ENCODE data around the gene RIMOC1.

Gene RIMOC1

GRCh38 chr5:41924872-41925554 is 20.9 kb downstream of the RIMOC1 start, which contains the start of gene FBXO4:
Gene FBXO4, plus strand, starts transcription at chr5:41925281. Its CDS starts 29 bp downstream, at chr5:41925310.
- Histone ChIP-seq H3K4me2 (ENCODE audit: low read depth, low read length, poor library complexity, severe bottlenecking) (peak within 1 kb of the TSS; percentile 80), H3K9me2 (replicated peaks; ENCODE audit: low read depth, low read length) (no peaks in the 10 kb centered on the region), H3K9ac (ENCODE audit: low read depth, low read length, poor library complexity, severe bottlenecking) (peak within 1 kb of the TSS; percentile 97), H2AFZ (ENCODE audit: low read length) (peak within 1 kb of the TSS; percentile 99), H3K27me3 (ENCODE audit: insufficient read depth, low read length, poor library complexity, severe bottlenecking) (no peaks in the 10 kb centered on the region), H4K20me1 (ENCODE audit: insufficient read depth, low read length, poor library complexity, severe bottlenecking) (no peaks in the 10 kb centered on the region), H3K36me3 (ENCODE audit: insufficient read depth, low read length) (peaks cover 3% of the 10 kb centered on the region; the same call in 1 of the 2 replicates), H3K4me3 (ENCODE audit: low read length, poor library complexity, severe bottlenecking) (peak within 1 kb of the TSS; percentile 87), H3K4me1 (ENCODE audit: insufficient read depth, low read length, poor library complexity, severe bottlenecking) (peaks cover 16% of the 10 kb centered on the region), H3F3A (ENCODE audit: low read depth) (no peaks in the 10 kb centered on the region), H3K79me2 (ENCODE audit: insufficient read depth, low read length) (peaks cover 14% of the 10 kb centered on the region), H3K9me3 (ENCODE audit: insufficient read depth, low read depth, low read length) (no peaks in the 10 kb centered on the region)
- no peak for TF ChIP-seq EZH2phosphoT487 (IDR thresholded peaks at IDR 0.05; ENCODE audit: borderline replicate concordance)
- TF ChIP-seq, protein P1, sequence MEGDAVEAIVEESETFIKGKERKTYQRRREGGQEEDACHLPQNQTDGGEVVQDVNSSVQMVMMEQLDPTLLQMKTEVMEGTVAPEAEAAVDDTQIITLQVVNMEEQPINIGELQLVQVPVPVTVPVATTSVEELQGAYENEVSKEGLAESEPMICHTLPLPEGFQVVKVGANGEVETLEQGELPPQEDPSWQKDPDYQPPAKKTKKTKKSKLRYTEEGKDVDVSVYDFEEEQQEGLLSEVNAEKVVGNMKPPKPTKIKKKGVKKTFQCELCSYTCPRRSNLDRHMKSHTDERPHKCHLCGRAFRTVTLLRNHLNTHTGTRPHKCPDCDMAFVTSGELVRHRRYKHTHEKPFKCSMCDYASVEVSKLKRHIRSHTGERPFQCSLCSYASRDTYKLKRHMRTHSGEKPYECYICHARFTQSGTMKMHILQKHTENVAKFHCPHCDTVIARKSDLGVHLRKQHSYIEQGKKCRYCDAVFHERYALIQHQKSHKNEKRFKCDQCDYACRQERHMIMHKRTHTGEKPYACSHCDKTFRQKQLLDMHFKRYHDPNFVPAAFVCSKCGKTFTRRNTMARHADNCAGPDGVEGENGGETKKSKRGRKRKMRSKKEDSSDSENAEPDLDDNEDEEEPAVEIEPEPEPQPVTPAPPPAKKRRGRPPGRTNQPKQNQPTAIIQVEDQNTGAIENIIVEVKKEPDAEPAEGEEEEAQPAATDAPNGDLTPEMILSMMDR (conservative IDR thresholded peaks at IDR 0.05; ENCODE audit: low read length): peak; percentile 58

GRCh38 chr5:41925555-41925951 is 21.4 kb downstream of the RIMOC1 start:
- Histone ChIP-seq H3K36me3 (ENCODE audit: insufficient read depth, low read length) (no peaks in the 10 kb centered on the region), H3K79me2 (ENCODE audit: insufficient read depth, low read length) (peaks cover 14% of the 10 kb centered on the region), H3K9me2 (replicated peaks; ENCODE audit: low read depth, low read length) (no peaks in the 10 kb centered on the region), H3K4me1 (ENCODE audit: insufficient read depth, low read length, poor library complexity, severe bottlenecking) (peaks cover 16% of the 10 kb centered on the region), H3K4me2 (ENCODE audit: low read depth, low read length, poor library complexity, severe bottlenecking) (peak overlapping the region; percentile 80), H3K4me3 (ENCODE audit: low read length, poor library complexity, severe bottlenecking) (peak overlapping the region; percentile 87), H3K9me3 (ENCODE audit: insufficient read depth, low read depth, low read length) (no peaks in the 10 kb centered on the region), H2AFZ (ENCODE audit: low read length) (peak overlapping the region; percentile 99), H3K27me3 (ENCODE audit: insufficient read depth, low read length, poor library complexity, severe bottlenecking) (no peaks in the 10 kb centered on the region), H4K20me1 (ENCODE audit: insufficient read depth, low read length, poor library complexity, severe bottlenecking) (no peaks in the 10 kb centered on the region), H3K9ac (ENCODE audit: low read depth, low read length, poor library complexity, severe bottlenecking) (peak overlapping the region; percentile 97), H3F3A (ENCODE audit: low read depth) (no peaks in the 10 kb centered on the region)
- TF ChIP-seq, protein P1 (conservative IDR thresholded peaks at IDR 0.05; ENCODE audit: low read length): no peak

DNA sequence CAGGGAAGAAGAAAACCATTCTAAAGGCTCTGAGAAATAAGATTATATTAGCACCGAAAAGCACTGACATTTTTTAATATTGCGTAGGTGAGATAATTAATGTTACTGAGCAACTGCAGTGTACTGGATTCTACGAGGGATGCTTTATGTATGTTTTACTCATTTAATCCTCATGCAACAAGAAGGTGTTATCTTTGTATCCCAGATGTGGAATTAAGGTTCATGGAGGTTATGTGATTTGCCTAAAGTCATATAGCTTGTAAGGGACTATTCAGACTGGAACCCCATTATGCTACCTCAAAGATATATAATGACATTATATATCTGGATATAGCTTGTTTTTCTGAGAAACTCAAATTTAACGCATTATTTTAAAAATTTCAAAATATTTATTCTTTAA is 23.5 kb downstream of the RIMOC1 start:
- H3K9me2 ChIP-seq (replicated peaks; ENCODE audit: low read depth, low read length): no peaks in the 10 kb centered on the region
- no peaks in the 10 kb centered on the region for H3K9me3 ChIP-seq (ENCODE audit: insufficient read depth, low read depth, low read length)
- no peak overlapping the region for H3K9ac ChIP-seq (ENCODE audit: low read depth, low read length, poor library complexity, severe bottlenecking)
- peaks cover 14% of the 10 kb centered on the region for H3K79me2 ChIP-seq (ENCODE audit: insufficient read depth, low read length)
- H4K20me1 ChIP-seq (ENCODE audit: insufficient read depth, low read length, poor library complexity, severe bottlenecking): no peaks in the 10 kb centered on the region
- no peaks in the 10 kb centered on the region for H3K36me3 ChIP-seq (ENCODE audit: insufficient read depth, low read length)
- H3K27me3 ChIP-seq (ENCODE audit: insufficient read depth, low read length, poor library complexity, severe bottlenecking): no peaks in the 10 kb centered on the region
- no peaks in the 10 kb centered on the region for H3F3A ChIP-seq (ENCODE audit: low read depth)
- no peak overlapping the region for H3K4me3 ChIP-seq (ENCODE audit: low read length, poor library complexity, severe bottlenecking)
- no peak for TF ChIP-seq EZH2phosphoT487 (IDR thresholded peaks at IDR 0.05; ENCODE audit: borderline replicate concordance)
- TF ChIP-seq, protein P1 (conservative IDR thresholded peaks at IDR 0.05; ENCODE audit: low read length): no peak
- H2AFZ ChIP-seq (ENCODE audit: low read length): no peak overlapping the region
- peaks cover 16% of the 10 kb centered on the region for H3K4me1 ChIP-seq (ENCODE audit: insufficient read depth, low read length, poor library complexity, severe bottlenecking)
- H3K4me2 ChIP-seq (ENCODE audit: low read depth, low read length, poor library complexity, severe bottlenecking): peak overlapping the region; percentile 80

Data from Loucy (cell line).